Measurements from ENCODE around the gene DGKD. TPM values are rescaled to one million over a fixed set of nuclear protein-coding genes. Genes with fewer than 3 reads are reported as not detected.

Gene DGKD
- 52.0 TPM for total RNA-seq (2021; ENCODE audit: unreplicated experiment)
- 35.3 and 48.1 TPM in 2 replicates for polyA plus RNA-seq (2012)
- Bru-seq, nascent RNA, result percentile 82 among the genes with signal in this experiment
- BruChase-seq, experiment 1, labeled RNA remaining after a 6-hour chase, result percentile 83 among the genes with signal in this experiment
- BruChase-seq, experiment 2, labeled RNA remaining after a 2-hour chase, result percentile 80 among the genes with signal in this experiment
- long read RNA-seq, full-length matches to known transcripts, result 8 of 81 reads
- long read RNA-seq, partial matches to known transcripts, result 61 of 81 reads
- long read RNA-seq, other reads (novel, unspliced or antisense), result 12 of 81 reads

- H3K4me1 ChIP-seq (ENCODE audit: control insufficient read depth in 1 of 2, insufficient read depth in 2 of 2, low read length in 2 of 2), result peaks cover 37 to 63% of the 10 kb centered on the region in 2 experiments
- H3K27ac ChIP-seq (ENCODE audit: low read depth, low read length), result peak within 1 kb of the TSS; percentile 80
- H3K27me3 ChIP-seq (ENCODE audit: insufficient read depth, low read length), result no peaks in the 10 kb centered on the region
- ChIA-PET POLR2A (no interaction called here), RAD21 (ENCODE audit: low non-redundant PET in 1 of 2, low total read pairs in 2 of 2, uncharacterized antibody in 2 of 2, unreplicated experiment in 2 of 2) (interaction anchor here in 1 of 2 experiments (0.5 kb wide), 1 partner anchor 25 kb away, joined by 4 read pairs; no protein-coding TSS in a partner anchor), CTCF (interaction anchor here (0.8 to 1.0 kb wide), 2 partner anchors 9 to 22 kb away, joined by 3 to 6 read pairs; no protein-coding TSS in a partner anchor)
- no TSS peak for BruUV-seq (replicated peaks)
- H3K36me3 ChIP-seq (ENCODE audit: control insufficient read depth in 1 of 2, insufficient read depth in 2 of 2, low read length in 2 of 2), result no peaks in the 10 kb centered on the region; a peak in 1 of 4 replicates
- H4K20me1 ChIP-seq (ENCODE audit: insufficient read depth), result no peaks in the 10 kb centered on the region; the same call in 1 of the 2 replicates
- H3K4me2 ChIP-seq (ENCODE audit: low read length), result peak within 1 kb of the TSS; percentile 96
- ATAC-seq (peak; percentile 71), DNase-seq (ENCODE audit: low read depth, low spot score) (peak; percentile 29)
- H3K79me2 ChIP-seq (ENCODE audit: insufficient read depth, low read length), result peaks cover 41% of the 10 kb centered on the region
- intact Hi-C loops (cut with micrococcal nuclease), result loop anchor here (5.0 kb wide), 1 partner anchor 102 kb away; the partner anchor contains the start of gene ATG16L1
- H3K4me3 ChIP-seq (replicated peaks in 1 of 2; ENCODE audit: low read depth in 1 of 2, low read length in 2 of 2), result peak within 1 kb of the TSS; percentile 65 to 82
- no peaks in the 10 kb centered on the region for H3K9me3 ChIP-seq (ENCODE audit: control insufficient read depth in 1 of 2, insufficient read depth in 1 of 2, low read depth in 1 of 2, low read length in 2 of 2)
- H2AFZ ChIP-seq (ENCODE audit: low read depth, low read length, poor library complexity, severe bottlenecking), result peak within 1 kb of the TSS; percentile 91
- peak within 1 kb of the TSS; percentile 70 for H3K9ac ChIP-seq (ENCODE audit: low read length)
- TF ChIP-seq RAD21 (IDR thresholded peaks at IDR 0.05; ENCODE audit: low read depth) (no peak), CTCF (IDR thresholded peaks at IDR 0.05 in 2 of 3, conservative IDR thresholded peaks at IDR 0.05 in 1 of 3; ENCODE audit: borderline replicate concordance in 1 of 3, insufficient read depth in 1 of 3, low read depth in 2 of 3, low read length in 2 of 3) (peak in 2 of 3 experiments; percentile 14 to 34; a peak in 2 of 6 replicates), ELF1 (IDR thresholded peaks at IDR 0.05; ENCODE audit: borderline replicate concordance, low read depth) (no peak), SP1 (IDR thresholded peaks at IDR 0.05; ENCODE audit: low read depth) (peak; percentile 24; the same call in 1 of the 2 replicates), EGR1 (IDR thresholded peaks at IDR 0.05; ENCODE audit: low read depth) (0 out of 2 replicates have a peak, but pooled peaks have one; percentile 34), MAX (IDR thresholded peaks at IDR 0.05) (0 out of 2 replicates have a peak, but pooled peaks have one; percentile 32), FOSL1 (IDR thresholded peaks at IDR 0.05; ENCODE audit: low read depth) (no peak), SIN3A (IDR thresholded peaks at IDR 0.05; ENCODE audit: low read depth) (no peak), CBX3 (IDR thresholded peaks at IDR 0.05; ENCODE audit: low read depth) (no peak), ZBTB33 (IDR thresholded peaks at IDR 0.05; ENCODE audit: extremely low read depth, insufficient replicate concordance, low read length) (no peak), ZFX (IDR thresholded peaks at IDR 0.05) (peak; percentile 45; the same call in 1 of the 2 replicates)
- H3K9me2 ChIP-seq (ENCODE audit: insufficient read depth), result no peaks in the 10 kb centered on the region
These were observed at the start of gene DGKD for GRCh38 chr2:233353769-233354499. TSS of gene DGKD (plus strand) at chr2:233354494. CDS start at chr2:233354519, 25 bp downstream.
